CD8-positive, alpha-beta memory T cell (primary cell): ENCODE results near the gene CASQ2. TPM values are rescaled to one million over a fixed set of nuclear protein-coding genes. Genes with fewer than 3 reads are reported as not detected.

Source experiments
- CTCF ChIA-PET: fragments of 350-600 bp; sonication (Branson Sonifier 250); formaldehyde crosslinking; loops from one replicate; lab custom pipeline; 2021; ENCODE audit warnings: antibody characterized with exemption; lab: Charles Lee
- POLR2A ChIA-PET: fragments of 350-600 bp; sonication (Branson Sonifier 250); formaldehyde crosslinking; loops from one replicate; lab custom pipeline; 2021; ENCODE audit warnings: antibody characterized with exemption; lab: Charles Lee
- DNase-seq, 5 donors: peaks; one replicate each; pipeline versions ENCODE4 v3.0.0 to v3.0.0-alpha.2; 2020 to 2022; ENCODE audit warnings: mixed read lengths in 1 of 5
- H3K27ac ChIP-seq: one replicate; pipeline ENCODE4 v1.7.0; 2013; ENCODE audit warnings: low read depth, mild to moderate bottlenecking, low read length, moderate library complexity
- H3K27me3 ChIP-seq: 2 replicates; pipeline ENCODE4 v1.7.0; 2013; ENCODE audit warnings: low read length, mild to moderate bottlenecking; ENCODE audit not compliant: insufficient read depth, poor library complexity, severe bottlenecking
- H3K36me3 ChIP-seq: 2 replicates; pipeline ENCODE4 v1.7.0; 2013; ENCODE audit warnings: mild to moderate bottlenecking, low read length, moderate library complexity; ENCODE audit not compliant: insufficient read depth
- H3K4me1 ChIP-seq: 2 replicates; pipeline ENCODE4 v1.7.0; 2013; ENCODE audit warnings: mild to moderate bottlenecking, low read length, moderate library complexity; ENCODE audit not compliant: insufficient read depth
- H3K4me3 ChIP-seq: 2 replicates; pipeline ENCODE4 v1.7.0; 2013; ENCODE audit warnings: mild to moderate bottlenecking, low read length
- H3K9me3 ChIP-seq: 2 replicates; pipeline ENCODE4 v1.7.0; 2013; ENCODE audit warnings: mild to moderate bottlenecking, low read length
- H3K27ac Mint-ChIP-seq, 8 donors: one replicate each; pipeline ENCODE4 v1.8.0; 2020 to 2021; ENCODE audit warnings: mixed read lengths in 8 of 8, mild to moderate bottlenecking in 6 of 8, inconsistent platforms in 3 of 8, moderate library complexity in 3 of 8
- H3K27me3 Mint-ChIP-seq, 2 donors: one replicate each; pipeline ENCODE4 v1.8.0; 2020 to 2021; ENCODE audit warnings: mixed read lengths in 2 of 2, mild to moderate bottlenecking in 1 of 2, moderate library complexity in 1 of 2
- H3K36me3 Mint-ChIP-seq, 3 donors: one replicate each; pipeline ENCODE4 v1.8.0; 2020 to 2021; ENCODE audit warnings: mixed read lengths in 3 of 3, inconsistent platforms in 1 of 3, mild to moderate bottlenecking in 1 of 3
- H3K4me1 Mint-ChIP-seq, 3 donors: one replicate each; pipeline ENCODE4 v1.8.0; 2020 to 2021; ENCODE audit warnings: mixed read lengths in 3 of 3, inconsistent platforms in 1 of 3, mild to moderate bottlenecking in 1 of 3
- H3K4me3 Mint-ChIP-seq, 7 donors: one replicate each; pipeline ENCODE4 v1.8.0; 2020 to 2021; ENCODE audit warnings: mixed read lengths in 7 of 7, mild to moderate bottlenecking in 6 of 7, moderate library complexity in 4 of 7, inconsistent platforms in 2 of 7
- H3K9me3 Mint-ChIP-seq, 5 donors: one replicate each; pipeline ENCODE4 v1.8.0; 2020 to 2022; ENCODE audit warnings: mixed read lengths in 5 of 5, mild to moderate bottlenecking in 3 of 5, moderate library complexity in 2 of 5, inconsistent platforms in 1 of 5
- polyA plus RNA-seq: library from polyadenylated mRNA; unstranded; fragments of 300-500 nt; fragmentation: Illumina TruSeq; gene quantifications from one replicate; pipeline ENCODE4 v1.2.3, GENCODE V29; 2021
- total RNA-seq, 2 experiments: library from RNA; stranded (reverse); gene quantifications; one replicate each; pipeline ENCODE4 v1.2.3, GENCODE V29; 2021

CASQ2 gene
- total and polyA plus RNA-seq, 3 experiments from 2014 or later = not detected

- Histone ChIP-seq H3K4me3 (no peak overlapping the region), H3K27ac (no peak overlapping the region), H3K4me1 (no peaks in the 10 kb centered on the region), H3K27me3 (no peaks in the 10 kb centered on the region), H3K9me3 (no peaks in the 10 kb centered on the region), H3K36me3 (no peaks in the 10 kb centered on the region)
- no peak overlapping the region for H3K4me3 Mint-ChIP-seq
- no peak for DNase-seq
- no peaks in the 10 kb centered on the region for H3K9me3 Mint-ChIP-seq
- CTCF ChIA-PET = no interaction called here
- no peak overlapping the region for H3K27ac Mint-ChIP-seq
- POLR2A ChIA-PET = no interaction called here
- H3K27me3 Mint-ChIP-seq = peaks cover 2 to 10% of the 10 kb centered on the region in 2 donors
- H3K36me3 Mint-ChIP-seq = no peaks in the 10 kb centered on the region
- no peaks in the 10 kb centered on the region for H3K4me1 Mint-ChIP-seq
These were observed 23.8 kb downstream of the CASQ2 start for GRCh38 chr1:115744646-115745275.

- ChIA-PET POLR2A (no interaction called here), CTCF (no interaction called here)
- Mint-ChIP-seq H3K4me1 (no peaks in the 10 kb centered on the region), H3K4me3 (no peak overlapping the region), H3K27me3 (peaks cover 4 to 14% of the 10 kb centered on the region in 2 donors), H3K9me3 (no peaks in the 10 kb centered on the region), H3K27ac (no peak overlapping the region), H3K36me3 (no peaks in the 10 kb centered on the region)
- no peak for DNase-seq
- Histone ChIP-seq H3K4me3 (no peak overlapping the region), H3K27me3 (no peaks in the 10 kb centered on the region), H3K4me1 (no peaks in the 10 kb centered on the region), H3K27ac (no peak overlapping the region), H3K36me3 (no peaks in the 10 kb centered on the region), H3K9me3 (no peaks in the 10 kb centered on the region)
These were observed 27.7 kb downstream of the CASQ2 start for GRCh38 chr1:115740811-115741210.

GRCh38 chr1:115732316-115732715 lies 36.2 kb downstream of the CASQ2 start:
- ChIA-PET POLR2A (no interaction called here), CTCF (no interaction called here)
- Mint-ChIP-seq H3K4me1 (no peaks in the 10 kb centered on the region), H3K36me3 (no peaks in the 10 kb centered on the region), H3K9me3 (no peaks in the 10 kb centered on the region), H3K27me3 (peaks cover under 1 to 14% of the 10 kb centered on the region in 2 donors), H3K27ac (no peak overlapping the region), H3K4me3 (no peak overlapping the region)
- H3K4me3 ChIP-seq = no peak overlapping the region
- no peaks in the 10 kb centered on the region for H3K4me1 ChIP-seq
- H3K9me3 ChIP-seq = no peaks in the 10 kb centered on the region
- H3K27ac ChIP-seq = no peak overlapping the region
- H3K27me3 ChIP-seq = no peaks in the 10 kb centered on the region
- H3K36me3 ChIP-seq = no peaks in the 10 kb centered on the region
- DNase-seq = no peak

DNA sequence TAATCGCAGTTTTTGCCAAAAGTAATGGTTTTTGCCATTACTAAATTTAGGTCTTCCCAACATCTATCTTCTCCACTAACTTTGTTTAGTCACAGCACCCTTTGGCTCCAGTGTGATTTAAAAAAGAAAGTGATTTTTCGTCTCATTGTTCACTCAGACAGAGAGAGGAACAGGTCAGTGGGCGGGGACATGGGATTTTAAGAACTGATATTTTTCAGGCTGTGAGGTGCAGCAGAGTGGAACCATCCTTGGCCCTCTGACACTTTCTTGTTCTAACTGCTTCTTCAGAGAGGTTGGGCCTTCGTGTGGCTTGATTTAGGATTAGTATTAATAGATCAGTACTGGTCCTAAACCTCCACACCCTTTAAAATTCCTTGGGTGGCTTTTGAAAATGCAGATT lies 38.8 kb downstream of the CASQ2 start:
- Histone ChIP-seq H3K4me3 (no peak overlapping the region), H3K9me3 (no peaks in the 10 kb centered on the region), H3K27ac (no peak overlapping the region), H3K36me3 (no peaks in the 10 kb centered on the region), H3K27me3 (no peaks in the 10 kb centered on the region), H3K4me1 (no peaks in the 10 kb centered on the region)
- peaks cover 0 to 9% of the 10 kb centered on the region in 2 donors for H3K27me3 Mint-ChIP-seq
- H3K4me3 Mint-ChIP-seq = no peak overlapping the region
- ChIA-PET CTCF (no interaction called here), POLR2A (no interaction called here)
- no peak overlapping the region for H3K27ac Mint-ChIP-seq
- no peak for DNase-seq
- no peaks in the 10 kb centered on the region for H3K4me1 Mint-ChIP-seq
- H3K36me3 Mint-ChIP-seq = no peaks in the 10 kb centered on the region
- H3K9me3 Mint-ChIP-seq = no peaks in the 10 kb centered on the region

- H3K4me1 ChIP-seq = no peaks in the 10 kb centered on the region
- CTCF ChIA-PET = interaction anchor here (1.1 kb wide), 1 partner anchor 12 kb away, joined by 3 read pairs; no protein-coding TSS in a partner anchor
- Mint-ChIP-seq H3K9me3 (no peaks in the 10 kb centered on the region), H3K4me3 (no peak overlapping the region), H3K36me3 (no peaks in the 10 kb centered on the region), H3K27me3 (peaks cover 4 to 7% of the 10 kb centered on the region in 2 donors), H3K27ac (no peak overlapping the region), H3K4me1 (no peaks in the 10 kb centered on the region)
- no peak for DNase-seq
- no peaks in the 10 kb centered on the region for H3K27me3 ChIP-seq
- H3K9me3 ChIP-seq = no peaks in the 10 kb centered on the region
- H3K27ac ChIP-seq = no peak overlapping the region
- no peak overlapping the region for H3K4me3 ChIP-seq
- H3K36me3 ChIP-seq = no peaks in the 10 kb centered on the region
- POLR2A ChIA-PET = no interaction called here
These were observed 40.2 kb downstream of the CASQ2 start for GRCh38 chr1:115728341-115728740.

GRCh38 chr1:115727706-115728249 lies 40.7 kb downstream of the CASQ2 start:
- no peak overlapping the region for H3K27ac ChIP-seq
- no peaks in the 10 kb centered on the region for H3K9me3 ChIP-seq
- Mint-ChIP-seq H3K36me3 (no peaks in the 10 kb centered on the region), H3K4me3 (no peak overlapping the region), H3K27ac (no peak overlapping the region), H3K27me3 (peaks cover 0 to 7% of the 10 kb centered on the region in 2 donors), H3K4me1 (no peaks in the 10 kb centered on the region), H3K9me3 (no peaks in the 10 kb centered on the region)
- H3K27me3 ChIP-seq = no peaks in the 10 kb centered on the region
- DNase-seq = no peak
- H3K4me1 ChIP-seq = no peaks in the 10 kb centered on the region
- CTCF ChIA-PET = interaction anchor here (1.1 kb wide), 1 partner anchor 11 kb away, joined by 3 read pairs; no protein-coding TSS in a partner anchor
- POLR2A ChIA-PET = no interaction called here
- H3K36me3 ChIP-seq = no peaks in the 10 kb centered on the region
- H3K4me3 ChIP-seq = no peak overlapping the region

DNA sequence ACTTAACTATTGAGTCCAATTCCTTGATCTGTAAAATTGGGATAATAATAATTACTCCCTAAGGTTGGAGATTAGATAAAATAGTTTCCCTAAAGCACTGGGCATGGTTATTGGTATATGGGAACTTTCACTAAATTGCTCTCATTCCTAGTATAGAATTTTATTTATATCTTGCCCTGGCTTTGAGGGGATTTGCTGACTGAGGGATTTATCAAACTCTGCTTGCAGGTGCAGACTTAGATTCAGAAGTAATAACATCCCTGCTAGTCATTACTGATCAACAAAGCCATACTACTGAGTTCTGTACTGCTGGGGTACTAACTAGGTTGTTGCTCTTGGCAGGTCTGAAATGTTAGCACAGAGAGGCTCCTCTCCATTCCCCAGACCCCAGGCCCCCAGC lies 41.9 kb downstream of the CASQ2 start:
- H3K27ac ChIP-seq = no peak overlapping the region
- H3K4me1 ChIP-seq = no peaks in the 10 kb centered on the region
- ChIA-PET POLR2A (no interaction called here), CTCF (no interaction called here)
- DNase-seq = no peak
- Mint-ChIP-seq H3K4me1 (no peaks in the 10 kb centered on the region), H3K36me3 (no peaks in the 10 kb centered on the region), H3K4me3 (no peak overlapping the region), H3K27ac (no peak overlapping the region), H3K9me3 (no peaks in the 10 kb centered on the region), H3K27me3 (peaks cover 5 to 7% of the 10 kb centered on the region in 2 donors)
- H3K27me3 ChIP-seq = no peaks in the 10 kb centered on the region
- H3K9me3 ChIP-seq = no peaks in the 10 kb centered on the region
- H3K4me3 ChIP-seq = no peak overlapping the region
- no peaks in the 10 kb centered on the region for H3K36me3 ChIP-seq

DNA sequence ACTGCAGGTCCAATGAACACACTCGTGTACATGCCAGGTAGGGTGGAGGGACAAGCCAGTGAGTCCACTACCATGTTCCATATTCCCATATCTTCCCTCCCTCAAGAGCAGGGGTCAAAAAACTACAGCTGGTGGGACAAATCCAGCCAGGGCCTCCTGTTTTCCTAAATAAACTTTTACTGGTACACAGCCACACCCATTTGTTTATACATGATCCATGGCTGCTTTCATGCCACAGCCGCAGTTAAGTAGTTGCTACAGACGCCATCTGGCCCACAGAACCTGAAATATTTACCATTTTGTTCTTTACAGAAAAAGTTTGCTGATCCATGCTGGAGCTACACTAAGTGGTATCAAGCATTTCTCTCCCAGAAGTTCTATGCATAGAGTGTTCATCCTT lies 42.4 kb downstream of the CASQ2 start:
- H3K4me1 Mint-ChIP-seq = no peaks in the 10 kb centered on the region

More for the DNA sequence above, 42.4 kb downstream of the CASQ2 start:
- H3K36me3 ChIP-seq = no peaks in the 10 kb centered on the region
- Mint-ChIP-seq H3K27me3 (peaks cover 5 to 7% of the 10 kb centered on the region in 2 donors), H3K27ac (no peak overlapping the region), H3K9me3 (no peaks in the 10 kb centered on the region), H3K36me3 (no peaks in the 10 kb centered on the region), H3K4me3 (no peak overlapping the region)
- no peak for DNase-seq
- no peaks in the 10 kb centered on the region for H3K4me1 ChIP-seq
- H3K27me3 ChIP-seq = no peaks in the 10 kb centered on the region
- CTCF ChIA-PET = no interaction called here
- H3K9me3 ChIP-seq = no peaks in the 10 kb centered on the region
- no peak overlapping the region for H3K4me3 ChIP-seq
- POLR2A ChIA-PET = no interaction called here
- no peak overlapping the region for H3K27ac ChIP-seq
